IPS-20b (cell line): ENCODE data around the gene SAMD4A.

Experiments
- H3K27ac ChIP-seq: one replicate; pipeline ENCODE4 v1.5.1; 2013; ENCODE audit warnings: low read length
- H3K27me3 ChIP-seq: 2 replicates; pipeline ENCODE4 v1.6.1; 2013; ENCODE audit warnings: mild to moderate bottlenecking, low read length, inconsistent platforms; ENCODE audit not compliant: insufficient read depth
- H3K36me3 ChIP-seq: 2 replicates; pipeline ENCODE4 v1.6.1; 2013; ENCODE audit warnings: low read depth, mild to moderate bottlenecking, inconsistent platforms, low read length, moderate library complexity; ENCODE audit not compliant: insufficient read depth
- H3K4me1 ChIP-seq: 2 replicates; pipeline ENCODE4 v1.6.1; 2013; ENCODE audit warnings: mild to moderate bottlenecking, control low read depth, inconsistent platforms, low read length, moderate library complexity; ENCODE audit not compliant: insufficient read depth
- H3K4me3 ChIP-seq: 2 replicates; pipeline ENCODE4 v1.5.1; 2013; ENCODE audit warnings: mild to moderate bottlenecking, low read length, inconsistent platforms
- H3K9ac ChIP-seq: 2 replicates; pipeline ENCODE4 v1.6.1; 2013; ENCODE audit warnings: low read depth, mild to moderate bottlenecking, inconsistent platforms, low read length, moderate library complexity
- H3K9me3 ChIP-seq: 2 replicates; pipeline ENCODE4 v1.6.1; 2013; ENCODE audit warnings: mild to moderate bottlenecking, low read depth, low read length, inconsistent platforms; ENCODE audit not compliant: insufficient read depth

The SAMD4A gene

DNA sequence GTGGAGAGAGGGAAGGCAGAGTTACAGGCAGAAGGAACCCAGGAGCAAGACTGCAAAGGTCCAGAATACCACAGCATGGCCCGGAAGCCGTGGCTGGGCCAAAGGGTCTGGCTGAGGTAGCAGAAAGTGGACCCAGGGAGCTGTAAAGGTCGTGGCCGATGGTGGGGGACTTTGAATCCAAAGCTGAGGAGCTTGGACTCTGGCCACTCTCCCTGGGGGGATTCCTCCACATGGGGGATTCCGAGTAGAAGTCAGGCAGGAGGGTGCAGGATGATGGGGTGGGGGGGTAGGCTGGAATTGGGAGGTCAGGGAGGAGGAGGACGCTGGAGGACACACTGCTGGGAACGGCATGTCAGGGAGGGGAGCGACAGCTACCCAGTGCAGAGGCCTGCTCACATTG, 210.5 kb downstream of the SAMD4A start:
- no peak overlapping the region for H3K27ac ChIP-seq
- no peak overlapping the region for H3K9ac ChIP-seq
- H3K4me3 ChIP-seq: no peak overlapping the region
- H3K36me3 ChIP-seq: no peaks in the 10 kb centered on the region
- H3K9me3 ChIP-seq: no peaks in the 10 kb centered on the region
- peaks cover 11% of the 10 kb centered on the region for H3K4me1 ChIP-seq
- H3K27me3 ChIP-seq: no peaks in the 10 kb centered on the region

DNA sequence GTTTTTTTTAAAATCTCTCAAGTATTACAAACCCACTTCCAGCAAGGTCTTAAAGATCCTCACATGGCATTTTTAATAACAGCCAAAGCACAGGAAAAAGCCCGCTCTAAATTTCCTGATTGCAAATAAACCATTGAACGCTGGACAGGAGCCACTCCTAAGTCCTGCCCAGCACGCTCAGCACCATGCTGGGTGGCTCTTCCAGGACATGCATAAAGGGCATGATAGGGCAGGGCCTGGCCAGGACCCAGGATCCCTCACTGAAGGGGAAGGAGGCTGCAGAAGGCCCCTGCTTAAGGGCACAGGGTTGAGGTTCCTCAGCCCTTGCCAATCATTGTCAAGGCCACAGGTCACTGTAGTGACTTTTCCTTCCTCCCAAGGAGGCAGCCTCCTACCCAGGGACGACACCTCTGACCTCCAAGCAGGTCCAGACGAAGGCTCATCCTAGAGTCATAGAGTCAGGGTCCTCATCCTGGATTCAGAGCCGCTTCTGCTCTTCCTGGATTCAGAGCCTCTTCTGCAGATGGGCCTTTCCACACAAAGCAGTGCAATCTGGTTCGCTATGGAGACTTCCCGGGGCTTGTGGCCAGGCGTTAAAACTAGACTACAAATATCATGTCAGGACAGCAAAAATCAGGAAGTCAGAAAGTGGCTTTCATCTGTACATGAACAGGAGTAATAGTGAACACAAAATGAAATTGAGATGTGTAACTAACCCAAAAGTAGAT, 211.9 kb downstream of the SAMD4A start:
- Histone ChIP-seq H3K36me3 (no peaks in the 10 kb centered on the region), H3K27ac (no peak overlapping the region), H3K27me3 (no peaks in the 10 kb centered on the region), H3K9ac (no peak overlapping the region), H3K9me3 (no peaks in the 10 kb centered on the region), H3K4me1 (peaks cover 2% of the 10 kb centered on the region), H3K4me3 (no peak overlapping the region)

- H3K9me3 ChIP-seq: no peaks in the 10 kb centered on the region
- H3K9ac ChIP-seq: no peak overlapping the region
- H3K4me3 ChIP-seq: no peak overlapping the region
- no peak overlapping the region for H3K27ac ChIP-seq
- no peaks in the 10 kb centered on the region for H3K36me3 ChIP-seq
- no peaks in the 10 kb centered on the region for H3K4me1 ChIP-seq
- no peaks in the 10 kb centered on the region for H3K27me3 ChIP-seq
Measured at GRCh38 chr14:54781080-54781479, 214.2 kb downstream of the SAMD4A start.

DNA sequence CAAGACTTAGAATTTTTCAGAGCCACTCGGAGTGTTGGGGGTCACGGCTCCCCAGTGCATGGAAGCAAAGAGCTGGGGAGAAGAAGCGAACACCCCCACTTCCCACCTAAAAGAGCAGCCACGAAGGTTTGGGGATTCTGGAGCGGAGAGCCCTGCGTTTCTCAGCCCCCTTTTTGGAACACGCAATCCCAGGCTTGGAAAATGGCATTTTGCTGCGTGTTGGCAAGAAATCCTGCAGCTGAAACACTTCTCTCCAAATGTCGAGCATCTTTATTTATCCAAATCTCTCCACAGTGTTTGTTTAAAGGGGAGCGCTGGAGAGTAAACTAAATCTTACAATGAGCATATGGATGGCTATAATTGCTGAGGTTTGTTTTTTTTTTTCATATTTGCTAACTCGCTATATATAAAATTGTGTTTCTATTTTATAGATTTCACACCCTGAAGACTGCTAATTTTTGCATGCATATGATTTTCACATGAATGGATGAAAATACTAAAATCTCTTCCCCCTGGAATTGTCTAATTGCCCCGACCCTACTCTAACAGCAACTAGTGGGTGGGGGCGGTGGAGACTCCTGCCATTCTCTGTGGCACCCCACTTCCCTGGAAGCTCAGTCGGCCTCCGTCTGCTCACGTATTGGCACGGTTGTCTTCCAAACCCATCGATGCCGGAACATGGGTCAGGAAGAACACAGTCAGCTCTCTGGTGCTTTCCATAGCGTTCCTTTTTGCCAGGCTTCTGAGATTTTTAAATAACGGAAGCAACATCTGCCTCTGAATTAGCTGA, 215.2 kb downstream of the SAMD4A start:
- no peaks in the 10 kb centered on the region for H3K36me3 ChIP-seq

GRCh38 chr14:54782751-54783659, 216.1 kb downstream of the SAMD4A start:
- H3K27ac ChIP-seq: no peak overlapping the region
- H3K9ac ChIP-seq: no peak overlapping the region
- H3K4me1 ChIP-seq: no peaks in the 10 kb centered on the region
- no peaks in the 10 kb centered on the region for H3K27me3 ChIP-seq
- H3K4me3 ChIP-seq: no peak overlapping the region
- no peaks in the 10 kb centered on the region for H3K9me3 ChIP-seq
- no peaks in the 10 kb centered on the region for H3K36me3 ChIP-seq

More for the DNA sequence above, 215.2 kb downstream of the SAMD4A start:
- H3K4me3 ChIP-seq: no peak overlapping the region
- H3K9me3 ChIP-seq: no peaks in the 10 kb centered on the region
- H3K9ac ChIP-seq: no peak overlapping the region
- no peaks in the 10 kb centered on the region for H3K27me3 ChIP-seq
- no peak overlapping the region for H3K27ac ChIP-seq
- H3K4me1 ChIP-seq: no peaks in the 10 kb centered on the region

DNA sequence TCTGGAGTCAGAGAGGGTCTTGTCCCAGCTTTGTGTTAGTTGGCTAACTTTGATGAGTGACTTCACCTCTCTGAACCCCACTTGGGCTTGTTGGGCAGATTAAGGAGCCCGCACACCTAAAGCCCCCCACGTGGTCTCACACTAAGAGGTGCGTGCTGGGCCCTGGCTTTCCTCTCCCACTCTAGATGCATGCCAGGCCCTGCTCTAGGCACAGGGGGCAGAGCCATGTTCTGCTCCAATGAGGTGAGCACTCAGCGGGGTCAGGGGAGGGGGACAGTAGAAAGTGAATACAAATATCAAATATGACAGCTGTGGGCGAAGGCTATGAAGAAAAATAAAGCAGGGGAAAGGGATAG, 216.7 kb downstream of the SAMD4A start:
- H3K36me3 ChIP-seq: no peaks in the 10 kb centered on the region
- H3K9me3 ChIP-seq: no peaks in the 10 kb centered on the region
- H3K9ac ChIP-seq: no peak overlapping the region
- H3K27me3 ChIP-seq: no peaks in the 10 kb centered on the region
- H3K4me3 ChIP-seq: no peak overlapping the region
- no peaks in the 10 kb centered on the region for H3K4me1 ChIP-seq
- H3K27ac ChIP-seq: no peak overlapping the region

GRCh38 chr14:54784060-54784459, 217.1 kb downstream of the SAMD4A start:
- H3K27me3 ChIP-seq: no peaks in the 10 kb centered on the region
- no peak overlapping the region for H3K4me3 ChIP-seq
- H3K9ac ChIP-seq: no peak overlapping the region
- no peaks in the 10 kb centered on the region for H3K36me3 ChIP-seq
- H3K9me3 ChIP-seq: no peaks in the 10 kb centered on the region
- no peaks in the 10 kb centered on the region for H3K4me1 ChIP-seq
- H3K27ac ChIP-seq: no peak overlapping the region

- Histone ChIP-seq H3K9me3 (no peaks in the 10 kb centered on the region), H3K27ac (no peak overlapping the region), H3K4me1 (no peaks in the 10 kb centered on the region), H3K36me3 (no peaks in the 10 kb centered on the region), H3K27me3 (no peaks in the 10 kb centered on the region), H3K4me3 (no peak overlapping the region), H3K9ac (no peak overlapping the region)
Measured at GRCh38 chr14:54784657-54785056, 217.7 kb downstream of the SAMD4A start.

DNA sequence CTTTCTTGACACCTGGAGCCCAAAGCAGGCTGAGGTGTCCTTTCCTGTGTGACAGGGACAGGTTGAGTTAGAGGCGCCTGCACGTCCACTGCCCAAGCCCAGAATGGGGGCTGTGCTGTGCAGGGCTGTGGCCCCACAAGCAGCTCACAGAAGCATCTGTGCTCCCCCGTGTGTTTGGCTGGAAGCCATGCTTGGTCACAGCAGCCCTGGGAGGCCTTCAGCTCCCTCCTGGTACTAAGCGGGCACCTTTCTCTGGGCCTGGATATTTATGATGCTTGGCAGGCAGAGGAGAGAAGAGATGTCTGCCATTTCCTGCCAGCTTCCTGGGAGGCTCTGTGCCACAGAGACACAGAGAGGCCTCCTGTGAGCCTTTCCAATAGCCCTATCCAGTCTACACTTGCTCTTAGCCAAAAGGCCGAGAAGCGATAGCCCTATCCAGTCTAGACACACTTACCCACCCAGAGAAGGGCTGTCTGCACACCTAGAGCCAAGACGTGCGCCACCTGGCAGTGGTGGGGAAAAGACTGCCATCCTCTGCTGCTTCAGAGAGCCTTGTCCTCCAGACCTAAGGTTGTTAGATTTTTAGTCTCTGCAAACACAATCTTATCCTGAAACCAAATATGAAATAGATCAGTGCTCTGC, 218.3 kb downstream of the SAMD4A start:
- Histone ChIP-seq H3K4me1 (no peaks in the 10 kb centered on the region), H3K27me3 (no peaks in the 10 kb centered on the region), H3K36me3 (no peaks in the 10 kb centered on the region), H3K27ac (no peak overlapping the region), H3K4me3 (no peak overlapping the region), H3K9ac (no peak overlapping the region), H3K9me3 (no peaks in the 10 kb centered on the region)

- Histone ChIP-seq H3K36me3 (no peaks in the 10 kb centered on the region), H3K27me3 (no peaks in the 10 kb centered on the region), H3K9ac (no peak overlapping the region)
Measured at GRCh38 chr14:54785778-54786770, 219.1 kb downstream of the SAMD4A start.

More at GRCh38 chr14:54785778-54786770, 219.1 kb downstream of the SAMD4A start:
- Histone ChIP-seq H3K4me3 (no peak overlapping the region), H3K9me3 (no peaks in the 10 kb centered on the region), H3K4me1 (no peaks in the 10 kb centered on the region), H3K27ac (no peak overlapping the region)
